Nephron (organoid): ENCODE measurements around the gene PARVG.

Source experiments
- H3K27ac Mint-ChIP-seq, 3 experiments: 2 replicates each; pipeline ENCODE4 v1.8.0; 2020; ENCODE audit warnings: mixed read lengths in 3 of 3, mild to moderate bottlenecking in 2 of 3, moderate library complexity in 1 of 3
- H3K27me3 Mint-ChIP-seq: 2 replicates; pipeline ENCODE4 v1.8.0; 2021; ENCODE audit warnings: low read depth, mild to moderate bottlenecking, moderate library complexity, mixed read lengths
- H3K36me3 Mint-ChIP-seq: 2 replicates; pipeline ENCODE4 v1.8.0; 2020; ENCODE audit warnings: low read depth, mixed read lengths
- H3K4me1 Mint-ChIP-seq: 2 replicates; pipeline ENCODE4 v1.8.0; 2020; ENCODE audit warnings: mixed read lengths
- H3K4me3 Mint-ChIP-seq, 3 experiments: 2 replicates each; pipeline ENCODE4 v1.8.0; 2020; ENCODE audit warnings: mild to moderate bottlenecking in 3 of 3, mixed read lengths in 3 of 3, moderate library complexity in 2 of 3
- H3K9me3 Mint-ChIP-seq: 2 replicates; pipeline ENCODE4 v1.8.0; 2020; ENCODE audit warnings: mixed read lengths
- TF ChIP-seq, protein P1 (sequence below), 3 experiments: fragments of 200-600 bp; sonication (generic); IDR thresholded peaks; one replicate each; pipeline ENCODE4 v1.5.0; 2021; ENCODE audit warnings: antibody characterized with exemption in 3 of 3; ENCODE audit not compliant: unreplicated experiment in 3 of 3

Gene PARVG

DNA sequence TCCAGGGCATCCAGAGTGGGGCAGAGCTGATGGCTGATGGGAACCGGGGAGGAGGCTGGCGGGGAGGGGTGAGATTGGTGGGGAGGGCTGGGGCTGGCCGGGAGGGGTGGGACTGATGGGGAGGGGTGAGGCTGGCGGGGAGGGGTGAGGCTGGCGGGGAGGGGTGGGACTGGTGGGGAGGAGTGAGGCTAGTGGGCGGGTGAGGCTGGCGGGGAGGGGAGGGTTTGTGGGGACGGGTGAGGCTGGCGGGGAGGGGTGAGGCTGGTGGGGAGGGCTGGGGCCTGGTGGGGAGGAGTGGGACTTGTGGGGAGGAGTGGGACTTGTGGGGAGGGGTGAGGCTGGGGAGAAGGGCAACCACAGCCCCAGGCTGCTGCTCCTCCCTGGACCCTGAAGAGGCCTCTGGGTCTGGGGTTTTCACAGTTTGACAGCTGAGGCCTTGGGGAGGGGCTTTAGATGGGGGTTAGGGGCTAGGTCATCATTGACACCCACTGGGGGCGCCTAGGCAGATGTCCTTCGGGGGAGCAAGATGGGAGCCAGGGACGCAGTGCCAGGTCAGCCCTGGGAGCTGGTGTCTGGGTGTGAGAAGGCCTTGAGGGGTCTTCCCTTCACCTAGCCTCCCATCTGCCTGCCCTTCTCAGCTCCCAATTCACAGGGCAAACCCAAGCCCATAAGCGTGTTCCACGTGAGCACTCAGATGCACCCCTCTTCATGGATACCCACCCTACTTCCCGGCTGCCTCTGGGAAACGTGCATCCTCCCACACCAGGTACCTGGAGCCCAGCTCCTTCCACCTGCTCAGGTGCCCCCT lies 26.7 kb downstream of the PARVG start:
- TF ChIP-seq, protein P1, sequence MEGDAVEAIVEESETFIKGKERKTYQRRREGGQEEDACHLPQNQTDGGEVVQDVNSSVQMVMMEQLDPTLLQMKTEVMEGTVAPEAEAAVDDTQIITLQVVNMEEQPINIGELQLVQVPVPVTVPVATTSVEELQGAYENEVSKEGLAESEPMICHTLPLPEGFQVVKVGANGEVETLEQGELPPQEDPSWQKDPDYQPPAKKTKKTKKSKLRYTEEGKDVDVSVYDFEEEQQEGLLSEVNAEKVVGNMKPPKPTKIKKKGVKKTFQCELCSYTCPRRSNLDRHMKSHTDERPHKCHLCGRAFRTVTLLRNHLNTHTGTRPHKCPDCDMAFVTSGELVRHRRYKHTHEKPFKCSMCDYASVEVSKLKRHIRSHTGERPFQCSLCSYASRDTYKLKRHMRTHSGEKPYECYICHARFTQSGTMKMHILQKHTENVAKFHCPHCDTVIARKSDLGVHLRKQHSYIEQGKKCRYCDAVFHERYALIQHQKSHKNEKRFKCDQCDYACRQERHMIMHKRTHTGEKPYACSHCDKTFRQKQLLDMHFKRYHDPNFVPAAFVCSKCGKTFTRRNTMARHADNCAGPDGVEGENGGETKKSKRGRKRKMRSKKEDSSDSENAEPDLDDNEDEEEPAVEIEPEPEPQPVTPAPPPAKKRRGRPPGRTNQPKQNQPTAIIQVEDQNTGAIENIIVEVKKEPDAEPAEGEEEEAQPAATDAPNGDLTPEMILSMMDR (IDR thresholded peaks at IDR 0.05; ENCODE audit: unreplicated experiment in 3 of 3), result no peak
- peaks cover 23% of the 10 kb centered on the region for H3K27me3 Mint-ChIP-seq
- H3K27ac Mint-ChIP-seq, result no peak overlapping the region
- H3K9me3 Mint-ChIP-seq, result peaks cover 21% of the 10 kb centered on the region
- no peak overlapping the region for H3K4me3 Mint-ChIP-seq
- H3K4me1 Mint-ChIP-seq, result peaks cover 21% of the 10 kb centered on the region
- H3K36me3 Mint-ChIP-seq, result peaks cover 3% of the 10 kb centered on the region

DNA sequence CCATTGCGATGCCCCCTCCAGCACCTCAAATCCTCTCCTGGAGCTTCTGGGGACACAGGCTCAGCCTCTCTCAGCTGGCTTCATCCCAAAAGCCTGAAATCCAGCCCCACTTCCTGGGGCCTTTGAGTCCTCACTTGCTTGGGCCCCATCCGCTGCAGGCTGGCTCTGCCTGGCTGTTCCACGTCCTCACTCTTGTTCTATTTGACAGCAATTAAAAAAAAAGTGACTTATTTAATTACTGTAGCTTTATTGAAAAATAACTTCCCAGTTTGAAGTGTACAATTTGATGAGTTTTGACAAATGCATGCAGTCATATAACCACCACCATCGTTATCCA lies 27.2 kb downstream of the PARVG start:
- H3K4me3 Mint-ChIP-seq, result no peak overlapping the region
- peaks cover 19% of the 10 kb centered on the region for H3K27me3 Mint-ChIP-seq
- TF ChIP-seq, protein P1 (IDR thresholded peaks at IDR 0.05; ENCODE audit: unreplicated experiment in 3 of 3), result no peak
- no peak overlapping the region for H3K27ac Mint-ChIP-seq
- peaks cover 3% of the 10 kb centered on the region for H3K36me3 Mint-ChIP-seq
- peaks cover 21% of the 10 kb centered on the region for H3K9me3 Mint-ChIP-seq
- peaks cover 17% of the 10 kb centered on the region for H3K4me1 Mint-ChIP-seq

DNA sequence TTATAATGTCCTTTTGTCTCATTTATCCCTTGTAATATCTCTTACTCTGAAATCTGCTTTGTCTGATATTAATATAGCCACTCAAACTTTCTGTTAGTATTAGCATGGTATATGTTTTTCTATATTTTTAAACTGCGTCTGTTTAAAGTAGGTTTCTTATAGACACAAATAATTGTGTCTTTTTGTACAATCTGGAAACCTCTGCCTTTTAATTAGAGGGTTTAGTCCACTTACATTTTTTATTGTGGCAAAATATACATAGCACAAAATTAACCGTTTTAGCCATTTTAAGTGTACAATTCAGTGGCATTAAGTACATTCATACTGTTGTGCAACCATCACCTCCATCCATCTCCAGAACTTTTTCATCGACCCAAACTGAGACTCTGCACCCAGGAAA lies 28.6 kb downstream of the PARVG start:
- Mint-ChIP-seq H3K9me3 (peaks cover 21% of the 10 kb centered on the region), H3K27ac (no peak overlapping the region), H3K36me3 (peaks cover 3% of the 10 kb centered on the region), H3K4me1 (peaks cover 17% of the 10 kb centered on the region), H3K27me3 (peaks cover 14% of the 10 kb centered on the region), H3K4me3 (no peak overlapping the region)
- TF ChIP-seq, protein P1 (IDR thresholded peaks at IDR 0.05; ENCODE audit: unreplicated experiment in 3 of 3), result no peak

DNA sequence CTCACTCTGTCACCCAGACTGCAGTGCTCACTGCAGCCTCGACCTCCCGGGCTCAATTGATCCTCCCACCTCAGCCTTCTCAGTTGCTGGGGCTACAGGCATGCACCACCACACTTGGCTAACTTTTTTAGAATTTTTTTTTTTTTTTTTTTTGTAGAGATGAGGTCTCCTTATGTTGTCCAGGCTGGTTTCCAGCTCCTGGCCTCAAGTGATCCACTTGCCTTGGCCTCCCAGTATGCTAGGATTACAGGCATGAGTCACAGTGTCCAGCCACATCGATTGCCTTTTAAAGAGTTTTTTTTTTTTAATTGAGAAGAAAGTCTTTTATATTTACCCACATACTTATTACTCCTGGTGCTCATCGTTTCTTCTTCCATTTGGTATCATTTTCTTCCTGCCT lies 30.0 kb downstream of the PARVG start:
- H3K27ac Mint-ChIP-seq, result no peak overlapping the region
- H3K27me3 Mint-ChIP-seq, result peaks cover 10% of the 10 kb centered on the region
- H3K36me3 Mint-ChIP-seq, result peaks cover 3% of the 10 kb centered on the region
- H3K4me3 Mint-ChIP-seq, result no peak overlapping the region
- H3K9me3 Mint-ChIP-seq, result peaks cover 21% of the 10 kb centered on the region
- peaks cover 17% of the 10 kb centered on the region for H3K4me1 Mint-ChIP-seq
- TF ChIP-seq, protein P1 (IDR thresholded peaks at IDR 0.05; ENCODE audit: unreplicated experiment in 3 of 3), result no peak

DNA sequence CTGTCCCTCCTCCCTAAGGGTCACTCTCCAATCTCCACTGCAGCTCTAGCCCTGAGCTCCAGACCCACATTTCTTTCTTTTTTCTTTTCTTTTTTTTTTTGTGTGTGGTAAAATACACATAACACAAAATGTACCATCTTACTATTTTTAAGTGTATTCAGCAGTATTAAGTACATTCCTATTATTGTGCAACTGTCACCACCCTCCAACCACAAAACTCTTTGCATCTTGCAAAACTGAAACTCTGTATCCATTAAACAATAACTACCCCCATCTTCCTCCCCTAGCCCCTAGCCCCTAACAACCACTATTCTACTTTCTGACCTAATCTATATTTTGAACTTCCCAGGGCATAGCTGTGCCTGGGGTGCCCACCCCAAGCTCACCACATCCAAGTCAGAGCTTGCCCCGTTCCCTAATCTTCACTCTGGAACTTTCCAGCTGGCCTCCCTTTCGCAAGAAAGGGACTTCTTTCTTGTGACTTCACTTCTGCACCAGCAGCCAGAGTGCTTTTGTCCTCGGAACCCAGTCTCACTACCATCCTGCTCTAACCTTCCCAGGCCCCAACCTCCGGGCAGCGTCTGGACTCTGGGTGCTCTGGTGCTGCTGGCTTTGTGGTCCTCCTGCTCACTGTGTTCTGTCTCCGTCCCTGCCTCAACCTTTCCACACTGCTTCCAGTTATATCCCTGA lies 30.7 kb downstream of the PARVG start:
- no peak overlapping the region for H3K4me3 Mint-ChIP-seq
- peak overlapping the region in 1 of 3 experiments; percentile 24 for H3K27ac Mint-ChIP-seq
- H3K27me3 Mint-ChIP-seq, result peaks cover 10% of the 10 kb centered on the region
- H3K9me3 Mint-ChIP-seq, result peaks cover 24% of the 10 kb centered on the region
- H3K4me1 Mint-ChIP-seq, result peaks cover 17% of the 10 kb centered on the region
- H3K36me3 Mint-ChIP-seq, result peaks cover 3% of the 10 kb centered on the region
- TF ChIP-seq, protein P1 (IDR thresholded peaks at IDR 0.05; ENCODE audit: unreplicated experiment in 3 of 3), result no peak
